ENCODE measurements around the gene MAD1L1.
"Not testable (repeated sequence)": the region's sequence is repeated elsewhere in the genome, so short reads cannot be mapped to it uniquely, and the experiment has no call there.

The MAD1L1 gene

GRCh38 chr7:1977059-1977875 lies 255.5 kb downstream of the MAD1L1 start:
- FAIRE-seq: no peak

GRCh38 chr7:1976521-1976920 lies 256.2 kb downstream of the MAD1L1 start:
- not testable (repeated sequence) for FAIRE-seq

GRCh38 chr7:1975581-1975980 lies 257.2 kb downstream of the MAD1L1 start:
- no peak for FAIRE-seq

- no peak for FAIRE-seq
These were observed 257.6 kb downstream of the MAD1L1 start for GRCh38 chr7:1975179-1975578.

GRCh38 chr7:1974290-1975101 lies 258.2 kb downstream of the MAD1L1 start:
- FAIRE-seq: no peak

- FAIRE-seq: no peak
These were observed 259.2 kb downstream of the MAD1L1 start for GRCh38 chr7:1973321-1974251.

GRCh38 chr7:1972744-1973143 lies 260.0 kb downstream of the MAD1L1 start:
- no peak for FAIRE-seq

GRCh38 chr7:1971946-1972654 lies 260.6 kb downstream of the MAD1L1 start:
- FAIRE-seq: no peak

- FAIRE-seq: no peak
These were observed 261.9 kb downstream of the MAD1L1 start for GRCh38 chr7:1970895-1971294.

- FAIRE-seq: not testable (repeated sequence)
These were observed 262.5 kb downstream of the MAD1L1 start for GRCh38 chr7:1970285-1970660.

- no peak for FAIRE-seq
These were observed 263.1 kb downstream of the MAD1L1 start for GRCh38 chr7:1969459-1970284.

GRCh38 chr7:1968397-1969111 lies 264.2 kb downstream of the MAD1L1 start:
- no peak for FAIRE-seq

GRCh38 chr7:1967512-1968396 lies 265.0 kb downstream of the MAD1L1 start:
- FAIRE-seq: no peak

- FAIRE-seq: no peak
These were observed 266.0 kb downstream of the MAD1L1 start for GRCh38 chr7:1966631-1967200.

GRCh38 chr7:1965579-1966294 lies 267.0 kb downstream of the MAD1L1 start:
- no peak for FAIRE-seq

GRCh38 chr7:1964913-1965578 lies 267.7 kb downstream of the MAD1L1 start:
- FAIRE-seq: no peak

GRCh38 chr7:1964211-1964912 lies 268.4 kb downstream of the MAD1L1 start:
- no peak for FAIRE-seq
